NCI-H1105 treated with DMSO at 0.1 percent for 48 hours (cell line): ENCODE results near the gene TCP11.
A peak's percentile ranks its signal among the peaks of the same experiment; 100 is the strongest.
"Not testable (repeated sequence)": the region's sequence is repeated elsewhere in the genome, so short reads cannot be mapped to it uniquely, and the experiment has no call there.

Experiments used
- DNase-seq: peaks from one replicate; lab custom pipeline; 2025; lab: John Stamatoyannopoulos, UW

Gene TCP11

GRCh38 chr6:35146453-35146852 lies 5.3 kb upstream of the TCP11 start:
- DNase-seq = peak; percentile 30

GRCh38 chr6:35145757-35146156 lies 4.6 kb upstream of the TCP11 start:
- DNase-seq = no peak

- DNase-seq = no peak
Observed at GRCh38 chr6:35142588-35143569, 1.7 kb upstream of the TCP11 start.

- no peak for DNase-seq
Observed at GRCh38 chr6:35140639-35141006, 516 bp downstream of the TCP11 start.

GRCh38 chr6:35139924-35140638 lies 1.1 kb downstream of the TCP11 start:
- DNase-seq = peak; percentile 64

GRCh38 chr6:35139470-35139869 lies 1.7 kb downstream of the TCP11 start:
- no peak for DNase-seq

GRCh38 chr6:35138191-35138590 lies 2.9 kb downstream of the TCP11 start:
- not testable (repeated sequence) for DNase-seq

- DNase-seq = no peak
Observed at GRCh38 chr6:35136185-35136584, 5.0 kb downstream of the TCP11 start.

- no peak for DNase-seq
Observed at GRCh38 chr6:35128496-35128895, 12.6 kb downstream of the TCP11 start.

GRCh38 chr6:35128042-35128441 lies 13.1 kb downstream of the TCP11 start:
- DNase-seq = no peak

GRCh38 chr6:35124356-35124755 lies 16.8 kb downstream of the TCP11 start:
- DNase-seq = no peak

GRCh38 chr6:35120746-35121145 lies 20.4 kb downstream of the TCP11 start:
- no peak for DNase-seq

GRCh38 chr6:35108309-35108885 lies 32.7 kb downstream of the TCP11 start:
- no peak for DNase-seq

GRCh38 chr6:35107761-35108160 lies 33.4 kb downstream of the TCP11 start:
- DNase-seq = not testable (repeated sequence)

- not testable (repeated sequence) for DNase-seq
Observed at GRCh38 chr6:35107208-35107607, 33.9 kb downstream of the TCP11 start.

- DNase-seq = not testable (repeated sequence)
Observed at GRCh38 chr6:35106061-35106460, 35.1 kb downstream of the TCP11 start.

- DNase-seq = no peak
Observed at GRCh38 chr6:35105078-35105477, 36.1 kb downstream of the TCP11 start.

GRCh38 chr6:35099116-35099515 lies 42.0 kb downstream of the TCP11 start:
- DNase-seq = no peak

GRCh38 chr6:35096129-35096862 lies 44.8 kb downstream of the TCP11 start:
- DNase-seq = peak; percentile 90

- DNase-seq = no peak
Observed at GRCh38 chr6:35094183-35094582, 47.0 kb downstream of the TCP11 start.

GRCh38 chr6:35093783-35094182 lies 47.4 kb downstream of the TCP11 start:
- DNase-seq = no peak

- DNase-seq = no peak
Observed at GRCh38 chr6:35093118-35093445, 48.1 kb downstream of the TCP11 start.
